HUES6 (cell line): ENCODE measurements around the gene AGBL1.

Source experiments
- H3K27ac ChIP-seq: 2 replicates; pipeline ENCODE4 v1.7.0; 2013; ENCODE audit warnings: low read depth, mild to moderate bottlenecking, low read length, inconsistent platforms
- H3K27me3 ChIP-seq: 2 replicates; pipeline ENCODE4 v1.6.1; 2013; ENCODE audit warnings: low read length; ENCODE audit not compliant: control insufficient read depth, insufficient read depth
- H3K36me3 ChIP-seq: 2 replicates; pipeline ENCODE4 v1.6.1; 2013; ENCODE audit warnings: low read length; ENCODE audit not compliant: control insufficient read depth, insufficient read depth
- H3K4me1 ChIP-seq: 2 replicates; pipeline ENCODE4 v1.6.1; 2013; ENCODE audit warnings: low read length; ENCODE audit not compliant: control insufficient read depth, insufficient read depth
- H3K4me3 ChIP-seq: 2 replicates; pipeline ENCODE4 v1.5.1; 2013; ENCODE audit warnings: low read depth, low read length
- H3K9ac ChIP-seq: one replicate; pipeline ENCODE4 v1.6.1; 2013; ENCODE audit warnings: mild to moderate bottlenecking, low read length
- H3K9me3 ChIP-seq: 2 replicates; pipeline ENCODE4 v1.6.1; 2013; ENCODE audit warnings: low read depth, low read length; ENCODE audit not compliant: control insufficient read depth, insufficient read depth

AGBL1 gene

GRCh38 chr15:86588413-86588812 lies 508.7 kb downstream of the AGBL1 start:
- no peak overlapping the region for H3K9ac ChIP-seq
- H3K27ac ChIP-seq: no peak overlapping the region
- H3K36me3 ChIP-seq: no peaks in the 10 kb centered on the region
- peaks cover 18% of the 10 kb centered on the region for H3K9me3 ChIP-seq
- no peaks in the 10 kb centered on the region for H3K27me3 ChIP-seq
- no peak overlapping the region for H3K4me3 ChIP-seq
- peaks cover 9% of the 10 kb centered on the region; the same call in 1 of the 2 replicates for H3K4me1 ChIP-seq

GRCh38 chr15:86590461-86590860 lies 510.8 kb downstream of the AGBL1 start:
- Histone ChIP-seq H3K27me3 (no peaks in the 10 kb centered on the region), H3K4me3 (no peak overlapping the region), H3K27ac (no peak overlapping the region; the same call in 1 of the 2 replicates), H3K9me3 (peaks cover 26% of the 10 kb centered on the region), H3K4me1 (peaks cover 9% of the 10 kb centered on the region; the same call in 1 of the 2 replicates), H3K36me3 (no peaks in the 10 kb centered on the region), H3K9ac (no peak overlapping the region)

- no peak overlapping the region; the same call in 1 of the 2 replicates for H3K27ac ChIP-seq
- peaks cover 4% of the 10 kb centered on the region; the same call in 1 of the 2 replicates for H3K4me1 ChIP-seq
- H3K4me3 ChIP-seq: no peak overlapping the region
- no peaks in the 10 kb centered on the region for H3K27me3 ChIP-seq
- no peak overlapping the region for H3K9ac ChIP-seq
- H3K9me3 ChIP-seq: peaks cover 33% of the 10 kb centered on the region
- H3K36me3 ChIP-seq: no peaks in the 10 kb centered on the region
These were observed 511.5 kb downstream of the AGBL1 start for GRCh38 chr15:86591158-86591557.

GRCh38 chr15:86591994-86592735 lies 512.5 kb downstream of the AGBL1 start:
- Histone ChIP-seq H3K9ac (no peak overlapping the region), H3K27ac (no peak overlapping the region), H3K27me3 (no peaks in the 10 kb centered on the region), H3K9me3 (peaks cover 36% of the 10 kb centered on the region), H3K36me3 (no peaks in the 10 kb centered on the region), H3K4me3 (no peak overlapping the region), H3K4me1 (peaks cover 4% of the 10 kb centered on the region; the same call in 1 of the 2 replicates)

- Histone ChIP-seq H3K27me3 (no peaks in the 10 kb centered on the region), H3K4me3 (no peak overlapping the region), H3K27ac (no peak overlapping the region), H3K9me3 (peaks cover 31% of the 10 kb centered on the region), H3K36me3 (no peaks in the 10 kb centered on the region), H3K4me1 (no peaks in the 10 kb centered on the region; the same call in 1 of the 2 replicates), H3K9ac (no peak overlapping the region)
These were observed 516.1 kb downstream of the AGBL1 start for GRCh38 chr15:86595741-86596140.

GRCh38 chr15:86603466-86603865 lies 523.8 kb downstream of the AGBL1 start:
- 0 out of 2 replicates have a peak, but pooled peaks cover 3% of the 10 kb centered on the region for H3K9me3 ChIP-seq

GRCh38 chr15:86608461-86609205 lies 529.0 kb downstream of the AGBL1 start:
- Histone ChIP-seq H3K36me3 (no peaks in the 10 kb centered on the region), H3K4me3 (no peak overlapping the region), H3K9me3 (0 out of 2 replicates have a peak, but pooled peaks cover 2% of the 10 kb centered on the region), H3K27me3 (no peaks in the 10 kb centered on the region), H3K27ac (no peak overlapping the region), H3K9ac (no peak overlapping the region), H3K4me1 (peaks cover 14% of the 10 kb centered on the region)

More at GRCh38 chr15:86603466-86603865, 523.8 kb downstream of the AGBL1 start:
- no peak overlapping the region for H3K4me3 ChIP-seq
- H3K9ac ChIP-seq: no peak overlapping the region
- H3K27ac ChIP-seq: no peak overlapping the region
- no peaks in the 10 kb centered on the region for H3K27me3 ChIP-seq
- no peaks in the 10 kb centered on the region for H3K36me3 ChIP-seq
- no peaks in the 10 kb centered on the region for H3K4me1 ChIP-seq

GRCh38 chr15:86609275-86609674 lies 529.6 kb downstream of the AGBL1 start:
- H3K27ac ChIP-seq: no peak overlapping the region
- 0 out of 2 replicates have a peak, but pooled peaks cover 2% of the 10 kb centered on the region for H3K9me3 ChIP-seq
- H3K4me1 ChIP-seq: peaks cover 14% of the 10 kb centered on the region
- no peaks in the 10 kb centered on the region for H3K27me3 ChIP-seq
- H3K4me3 ChIP-seq: no peak overlapping the region
- no peak overlapping the region for H3K9ac ChIP-seq
- H3K36me3 ChIP-seq: no peaks in the 10 kb centered on the region

- 0 out of 2 replicates have a peak, but pooled peaks cover 4% of the 10 kb centered on the region for H3K9me3 ChIP-seq
- H3K27ac ChIP-seq: no peak overlapping the region
- no peaks in the 10 kb centered on the region for H3K36me3 ChIP-seq
- no peak overlapping the region for H3K9ac ChIP-seq
- no peak overlapping the region for H3K4me3 ChIP-seq
- no peaks in the 10 kb centered on the region for H3K27me3 ChIP-seq
- peaks cover 14% of the 10 kb centered on the region for H3K4me1 ChIP-seq
These were observed 530.4 kb downstream of the AGBL1 start for GRCh38 chr15:86610038-86610437.

- H3K9me3 ChIP-seq: 0 out of 2 replicates have a peak, but pooled peaks cover 4% of the 10 kb centered on the region
- H3K36me3 ChIP-seq: no peaks in the 10 kb centered on the region
- H3K4me1 ChIP-seq: peaks cover 14% of the 10 kb centered on the region
- no peak overlapping the region for H3K4me3 ChIP-seq
- no peak overlapping the region; the same call in 1 of the 2 replicates for H3K27ac ChIP-seq
- H3K27me3 ChIP-seq: no peaks in the 10 kb centered on the region
- no peak overlapping the region for H3K9ac ChIP-seq
These were observed 531.9 kb downstream of the AGBL1 start for GRCh38 chr15:86611417-86612040.
